NCI-H2081 treated with DMSO at 0.1 percent for 48 hours (cell line): ENCODE results near the gene COMMD8.

Experiments used
- DNase-seq: peaks from one replicate; lab custom pipeline; 2025; lab: John Stamatoyannopoulos, UW

Gene COMMD8

DNA sequence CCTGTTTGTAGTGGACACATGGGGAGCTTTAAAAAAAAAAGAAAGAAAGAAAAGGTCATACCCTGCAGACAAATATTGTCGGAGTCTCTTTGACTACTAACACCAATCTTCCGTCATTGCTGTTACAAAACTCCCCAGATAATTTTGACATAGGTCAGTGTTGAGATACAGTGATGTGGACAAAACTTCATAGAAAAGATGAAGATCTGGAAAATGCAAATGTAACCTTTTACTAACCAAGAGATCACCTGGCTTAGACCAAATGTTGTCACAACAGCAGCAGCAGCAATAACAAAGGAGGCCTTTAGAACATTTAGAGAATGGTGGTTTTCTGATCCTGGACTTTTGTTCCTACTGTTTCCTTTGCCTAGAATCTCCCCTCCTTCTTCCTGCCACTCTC lies 8.1 kb upstream of the COMMD8 start:
- DNase-seq, result no peak

DNA sequence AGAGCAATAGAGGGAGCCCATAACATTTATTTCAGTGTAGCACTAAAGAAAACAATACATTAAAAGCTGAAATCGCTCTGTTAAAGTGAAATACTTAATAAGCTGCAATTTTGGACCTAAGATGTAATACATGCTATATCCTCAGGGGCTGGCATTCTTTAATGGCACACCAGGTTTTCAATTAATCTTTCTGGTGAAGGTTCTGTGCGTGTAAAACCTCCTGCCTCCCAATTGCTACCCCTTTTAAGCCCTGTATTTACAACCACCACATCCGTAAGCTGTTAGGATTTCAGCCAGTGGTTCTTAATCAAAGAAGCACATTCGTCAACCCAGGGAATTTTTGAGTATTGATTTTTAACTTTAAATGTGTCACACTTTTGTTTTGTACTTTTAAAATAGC lies 7.6 kb upstream of the COMMD8 start:
- DNase-seq, result no peak

DNA sequence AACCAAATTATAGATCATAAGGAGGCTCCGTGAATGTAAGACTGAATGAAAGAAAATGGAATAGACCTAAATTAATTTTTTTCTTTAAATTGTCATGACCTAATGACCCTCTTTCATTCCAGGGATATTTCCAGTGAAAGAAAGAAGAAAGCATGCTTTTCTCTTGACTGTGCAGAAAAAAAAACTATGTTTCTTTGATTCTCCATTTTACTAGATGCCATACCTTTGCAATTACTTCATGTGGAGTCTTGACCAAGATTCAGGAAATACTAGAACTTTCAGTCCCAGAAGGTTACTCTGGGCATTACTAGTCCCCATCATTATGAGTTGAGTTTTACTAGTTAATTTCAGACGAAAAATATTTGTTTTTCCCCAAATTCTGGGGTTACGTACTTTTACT lies 6.4 kb upstream of the COMMD8 start:
- no peak for DNase-seq

DNA sequence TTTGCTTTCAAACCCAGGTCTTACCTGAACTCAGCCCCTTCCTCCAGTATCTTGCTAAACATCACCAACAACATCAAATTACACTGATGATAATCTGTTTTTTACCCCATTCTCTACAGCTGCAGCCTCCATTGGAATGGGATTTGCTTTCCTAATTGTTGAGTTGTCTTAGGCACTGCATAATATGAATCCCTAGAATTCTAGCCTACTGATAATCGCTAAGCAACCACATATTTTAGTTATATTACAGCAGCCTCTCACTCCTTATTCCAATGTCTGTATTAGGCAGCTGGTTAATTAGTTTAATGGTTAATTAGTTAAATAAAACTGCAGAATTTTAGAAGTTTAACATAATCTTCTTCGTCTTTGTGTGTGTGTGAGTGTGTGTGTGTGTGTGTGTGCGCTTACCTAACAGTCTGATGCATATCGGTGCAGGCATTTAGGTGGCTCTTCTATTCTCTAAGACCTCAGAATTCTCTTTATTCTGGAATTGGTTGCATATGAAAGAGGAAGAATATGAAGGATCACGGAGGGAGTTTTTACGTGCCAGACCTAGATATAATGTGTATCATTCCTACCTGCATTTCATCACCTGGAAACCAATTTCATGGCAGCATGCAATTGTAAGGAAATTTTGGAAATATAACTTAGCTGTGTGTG lies 5.3 kb upstream of the COMMD8 start:
- no peak for DNase-seq

DNA sequence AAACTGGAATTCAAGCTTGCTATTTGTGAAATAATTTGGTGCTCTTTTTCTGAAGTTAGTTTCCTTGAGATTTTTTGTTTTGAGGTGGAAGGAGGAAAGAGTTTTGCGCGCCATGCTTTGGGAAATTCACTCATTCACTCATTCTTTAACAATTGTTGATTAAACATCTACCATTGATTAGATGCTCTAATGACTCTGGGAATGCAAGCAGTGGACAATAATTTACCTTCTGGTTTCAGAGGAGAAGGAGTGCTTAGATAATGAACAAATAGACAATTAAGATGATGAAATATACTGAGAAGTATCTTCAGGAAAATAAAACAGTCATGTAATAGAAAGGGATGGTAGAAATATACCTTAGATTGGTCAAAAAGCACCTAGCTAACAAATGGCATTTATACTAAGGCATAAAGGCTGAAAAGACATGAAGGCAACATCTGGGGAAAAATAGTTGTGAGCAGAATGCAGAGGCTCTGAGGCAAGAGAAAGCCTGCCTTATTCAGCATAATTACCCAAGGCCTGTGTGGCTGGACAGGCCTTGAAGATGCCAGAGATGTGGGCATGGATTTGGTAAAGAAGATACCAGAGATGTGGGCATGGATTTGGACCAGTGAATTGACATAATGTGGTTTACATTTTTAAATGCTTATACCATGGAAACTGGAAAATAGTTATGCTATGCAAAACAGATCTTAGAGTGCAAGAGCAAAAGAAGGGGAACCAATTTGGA lies 2.7 kb upstream of the COMMD8 start:
- DNase-seq, result no peak

DNA sequence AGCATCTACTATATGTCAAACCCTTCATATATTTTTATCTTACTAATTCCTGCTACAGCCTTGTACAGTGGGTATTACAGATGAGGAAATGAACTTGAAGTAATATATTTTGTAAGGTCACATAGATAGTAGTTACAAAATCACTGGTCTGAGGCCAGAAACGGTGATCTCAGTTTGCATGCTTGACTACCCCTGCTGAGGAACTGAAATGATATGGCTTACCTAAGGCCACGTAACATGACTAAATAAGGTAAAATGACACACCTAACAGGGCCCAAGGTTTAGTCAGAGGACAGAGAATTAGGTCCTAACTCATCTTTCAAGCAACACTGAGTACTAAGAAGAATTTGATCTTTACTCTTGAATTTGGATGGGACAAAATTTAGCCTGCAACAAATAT lies 1.5 kb upstream of the COMMD8 start:
- no peak for DNase-seq

DNA sequence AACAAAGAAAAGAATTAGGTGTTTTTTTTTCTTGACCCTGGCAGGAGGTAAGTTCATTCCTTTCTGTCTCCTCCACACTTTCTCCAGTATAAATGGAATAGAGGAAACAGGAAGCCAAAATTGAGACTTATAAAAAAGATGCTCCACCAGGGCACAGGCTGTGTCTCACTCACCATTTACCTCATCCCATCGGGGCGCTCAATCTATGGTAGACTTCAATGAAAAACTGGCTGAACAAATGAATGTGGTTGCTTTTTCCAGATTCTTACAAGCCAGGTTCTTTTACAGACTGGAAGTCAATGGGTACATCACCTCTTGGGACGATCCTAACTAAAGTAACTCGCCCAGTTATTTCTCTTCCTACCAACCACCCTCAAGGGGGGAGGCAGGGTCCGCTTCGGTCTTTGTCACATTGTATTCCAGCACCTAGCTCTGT lies 685 bp downstream of the COMMD8 start:
- no peak for DNase-seq

DNA sequence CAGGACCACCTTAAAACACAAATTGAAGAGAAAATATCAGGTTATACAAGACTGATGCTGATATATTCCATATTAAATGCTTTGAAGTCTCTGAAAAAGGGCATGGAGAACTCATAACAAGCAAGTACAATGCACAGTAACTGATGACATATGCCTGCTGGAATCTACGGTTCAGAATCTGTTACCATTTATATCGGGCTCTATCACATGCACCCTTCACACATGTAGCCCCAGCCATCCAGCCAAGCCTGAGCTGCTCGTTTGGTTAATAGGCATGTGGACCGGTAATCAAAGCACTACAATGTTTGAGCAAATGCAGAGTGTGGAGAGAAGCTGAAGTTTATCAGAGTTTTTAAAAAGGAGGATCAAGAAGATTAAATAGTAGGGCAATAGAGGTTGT lies 11.8 kb downstream of the COMMD8 start:
- no peak for DNase-seq

DNA sequence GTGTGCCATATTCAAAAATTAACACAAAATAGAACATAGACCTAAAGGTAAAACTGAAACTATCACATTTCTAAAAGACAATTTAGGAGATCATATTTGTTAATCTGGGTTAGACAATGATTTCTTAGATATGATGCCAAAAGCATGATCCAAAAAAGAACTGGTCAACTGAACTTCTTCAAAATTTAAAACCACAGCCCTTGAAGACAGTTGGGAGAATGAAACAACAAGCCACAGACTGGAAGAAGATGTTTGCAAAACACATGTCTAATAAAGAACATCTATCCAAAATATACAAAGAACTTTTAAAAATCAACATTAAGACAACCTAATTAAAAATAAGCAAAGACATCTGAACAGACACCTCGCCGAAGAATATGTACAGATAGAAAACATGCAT lies 19.5 kb downstream of the COMMD8 start:
- DNase-seq, result no peak

DNA sequence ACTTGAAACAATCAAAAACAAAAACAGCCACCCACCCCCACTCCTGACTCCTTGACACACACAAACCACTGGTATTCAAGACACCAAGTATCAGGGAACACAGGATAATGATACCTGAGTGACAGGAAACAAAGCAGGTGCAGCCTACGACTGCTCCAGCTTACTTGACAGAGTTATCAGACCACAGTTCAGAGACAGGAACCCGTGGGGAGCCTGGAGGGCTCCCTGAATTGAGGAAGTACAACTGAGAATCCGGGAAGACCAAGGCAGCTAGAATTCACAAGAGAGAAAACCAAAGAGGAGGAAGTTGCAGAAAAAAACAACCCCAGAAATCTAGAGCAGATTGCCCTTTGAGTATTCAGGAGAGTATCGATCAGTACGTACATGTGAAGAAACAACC lies 20.5 kb downstream of the COMMD8 start:
- no peak for DNase-seq

DNA sequence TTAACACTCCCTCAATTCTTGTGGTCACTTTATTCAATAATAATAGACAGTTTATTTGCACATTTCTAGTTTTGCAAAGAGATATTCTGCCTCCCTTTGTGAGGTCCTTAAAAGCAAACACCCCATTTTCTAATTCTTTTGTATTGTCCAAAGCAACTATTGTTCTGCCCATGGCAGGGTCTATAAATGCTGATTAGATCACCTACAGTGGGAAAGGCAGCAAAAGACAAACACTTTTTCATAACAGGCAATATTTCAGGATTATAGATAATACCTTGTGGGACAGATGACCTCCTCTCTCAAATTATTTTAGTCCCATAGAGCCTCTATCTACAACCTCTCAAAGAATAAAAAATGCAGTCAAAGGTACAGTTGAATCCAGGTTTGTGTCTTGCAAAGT lies 28.6 kb downstream of the COMMD8 start:
- no peak for DNase-seq

DNA sequence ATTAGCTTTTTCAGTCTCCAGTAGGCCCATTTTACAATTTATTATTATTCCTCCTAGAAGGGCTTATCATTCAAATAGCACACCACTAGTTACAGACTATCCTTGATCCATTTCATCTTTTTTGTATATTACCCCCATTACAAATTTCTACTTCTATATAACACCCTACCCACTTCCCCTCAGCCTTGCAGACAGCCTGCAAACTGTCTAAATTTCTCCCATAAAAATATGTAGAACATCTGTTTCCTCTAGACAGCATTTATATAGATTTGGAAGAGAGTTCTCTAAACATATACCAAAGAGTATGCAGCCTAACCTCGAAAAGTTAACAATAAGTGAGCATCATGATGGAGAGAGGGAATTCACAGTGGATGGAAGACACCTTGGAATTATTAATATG lies 30.8 kb downstream of the COMMD8 start:
- no peak for DNase-seq

DNA sequence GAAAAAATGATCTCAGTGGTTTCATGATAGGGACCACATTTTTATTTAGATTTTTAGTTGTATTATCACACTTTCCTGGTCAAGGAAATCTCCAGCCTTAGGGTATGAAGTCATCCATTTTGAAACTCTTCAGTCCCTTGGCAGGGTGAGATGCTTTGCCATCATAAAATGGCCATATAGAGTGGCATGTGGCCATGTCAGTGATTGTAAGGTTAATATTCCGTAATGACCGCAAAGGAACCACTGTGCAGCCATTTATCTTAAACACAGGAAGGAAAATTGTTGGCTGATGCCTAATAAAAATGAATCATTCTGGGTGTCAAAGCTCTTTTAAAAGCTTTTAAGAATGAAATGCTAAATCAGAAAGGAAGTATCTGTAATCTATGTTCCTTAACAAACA lies 35.6 kb downstream of the COMMD8 start:
- DNase-seq, result no peak

DNA sequence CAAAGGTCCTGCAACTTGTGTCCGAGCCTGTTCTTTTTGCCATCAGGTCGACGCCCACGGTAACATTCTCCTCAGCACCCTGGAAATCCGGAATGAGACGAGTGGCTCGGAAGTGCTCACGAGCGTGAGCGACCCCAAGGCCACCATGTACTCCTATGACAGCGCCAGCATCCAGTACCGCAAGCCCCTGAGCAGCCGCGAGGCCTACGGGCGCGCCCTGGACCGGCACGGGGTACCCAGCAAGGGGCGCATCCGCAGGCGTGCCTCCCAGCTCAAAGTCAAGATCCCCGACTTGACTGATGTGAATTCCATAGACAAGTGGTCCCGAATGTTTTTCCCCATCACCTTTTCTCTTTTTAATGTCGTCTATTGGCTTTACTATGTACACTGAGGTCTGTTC lies 37.9 kb downstream of the COMMD8 start:
- DNase-seq, result no peak

DNA sequence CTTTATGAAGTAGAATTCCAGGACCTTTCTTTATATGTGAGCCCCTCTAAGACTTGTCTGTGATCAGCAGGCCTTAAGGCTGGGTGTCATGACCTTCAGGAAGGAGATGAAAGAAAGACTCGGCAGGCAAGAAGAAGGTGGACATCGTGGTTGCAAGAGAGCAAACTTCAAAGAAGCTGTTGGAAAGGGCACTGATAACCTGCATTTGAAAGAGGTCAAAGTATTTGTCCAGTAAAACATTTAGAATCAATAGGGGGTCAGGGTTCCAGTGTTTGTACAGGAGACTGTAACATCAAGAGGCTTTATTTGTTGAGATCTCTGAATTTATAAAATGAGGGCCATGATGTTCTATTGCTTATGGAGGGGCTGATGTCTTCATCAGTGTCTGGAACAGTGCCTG lies 44.2 kb downstream of the COMMD8 start:
- no peak for DNase-seq

DNA sequence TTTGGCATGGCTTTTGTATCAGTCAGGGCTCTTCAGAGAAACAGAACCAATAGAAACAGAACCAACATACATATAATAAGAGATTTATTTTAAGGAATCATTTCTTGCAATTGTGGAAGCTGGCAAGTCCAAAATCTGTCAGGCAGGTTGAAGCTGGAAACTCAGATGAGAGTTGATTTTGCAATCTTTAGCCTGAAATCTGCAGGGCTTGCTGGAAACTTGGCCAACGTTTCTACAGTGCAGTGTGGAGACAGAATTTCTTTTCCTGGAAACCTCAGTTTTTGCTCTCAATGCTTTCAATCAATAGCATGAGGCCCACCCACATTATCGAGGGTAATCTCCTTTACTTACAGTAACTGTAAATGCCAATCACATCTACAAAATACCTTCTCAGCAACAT lies 45.4 kb downstream of the COMMD8 start:
- DNase-seq, result no peak

DNA sequence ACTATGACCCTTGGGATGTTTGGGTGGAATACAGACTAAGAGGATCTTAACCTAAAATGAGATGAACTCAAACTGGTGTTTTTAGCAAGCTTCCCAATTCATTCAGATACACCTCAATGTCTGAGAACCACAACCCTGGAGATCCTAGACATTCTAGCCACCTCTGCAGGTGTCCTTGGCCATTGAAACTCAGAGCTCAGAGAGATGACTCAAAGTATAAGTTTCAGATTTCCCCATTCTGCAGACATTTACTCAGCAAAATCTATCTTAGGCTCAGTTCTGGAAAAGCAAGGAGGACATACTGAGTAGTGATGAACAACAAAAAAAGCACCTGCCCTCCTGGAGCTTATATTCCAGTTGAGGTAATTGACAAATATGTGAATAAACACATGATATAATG lies 47.8 kb downstream of the COMMD8 start:
- DNase-seq, result no peak

DNA sequence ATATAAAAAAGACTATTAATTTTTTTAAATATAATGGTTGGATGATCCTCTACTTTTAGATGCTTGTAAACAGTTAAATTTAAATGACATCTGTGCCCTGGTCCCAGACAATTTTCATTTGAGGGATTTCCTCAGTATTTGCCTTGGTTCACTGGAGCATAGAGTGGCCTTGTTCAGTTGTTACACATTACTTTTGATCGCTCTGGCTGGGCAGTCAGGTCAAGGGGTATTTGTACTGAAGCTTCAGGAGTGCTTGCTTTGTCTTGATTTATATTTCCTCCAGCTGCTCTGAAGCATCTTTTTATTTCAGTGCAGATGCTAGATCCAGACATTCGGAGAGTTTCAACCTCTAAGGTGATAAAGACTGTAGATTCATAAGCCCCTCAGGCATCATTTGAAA lies 50.0 kb downstream of the COMMD8 start:
- no peak for DNase-seq

DNA sequence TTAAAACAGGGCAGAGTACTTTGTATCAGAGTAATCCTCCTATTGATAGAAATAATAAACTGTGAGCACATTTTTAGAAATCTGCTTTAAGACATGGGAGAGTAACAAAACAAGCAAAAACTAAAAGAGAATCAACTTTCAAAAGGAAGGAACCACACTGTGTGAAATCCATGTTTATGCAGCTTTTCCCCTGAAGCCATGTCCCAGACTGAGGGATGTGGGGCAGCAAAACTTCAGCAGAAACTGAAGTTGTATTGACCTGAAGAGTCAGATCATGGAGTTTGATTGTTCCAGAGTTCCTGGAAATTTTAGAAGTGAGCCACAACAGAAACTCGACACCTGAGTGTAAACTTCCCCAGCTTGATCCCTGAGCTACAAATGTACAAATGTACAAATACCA lies 53.2 kb downstream of the COMMD8 start:
- DNase-seq, result no peak

DNA sequence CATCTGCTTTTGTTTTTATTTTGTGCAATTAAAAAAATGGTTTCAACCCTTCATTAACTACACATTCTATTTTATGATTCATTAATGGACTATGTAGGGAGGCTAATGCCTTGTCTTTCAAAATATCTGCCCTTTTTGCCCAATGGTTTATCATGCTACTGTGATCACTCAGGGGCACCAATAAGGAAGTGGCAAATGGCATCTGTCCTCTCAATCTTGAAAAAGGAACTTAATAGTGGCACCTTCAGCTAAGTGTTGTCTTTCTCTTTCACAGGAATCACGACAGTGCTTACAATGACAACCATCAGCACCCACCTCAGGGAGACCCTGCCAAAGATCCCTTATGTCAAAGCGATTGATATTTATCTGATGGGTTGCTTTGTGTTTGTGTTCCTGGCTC lies 57.1 kb downstream of the COMMD8 start:
- DNase-seq, result no peak
